Endometrial microvascular endothelial cells (primary cell): Measurements from ENCODE around the gene TNFAIP2. TPM values are rescaled to one million over a fixed set of nuclear protein-coding genes. Genes with fewer than 3 reads are reported as not detected.
"Not testable (repeated sequence)": the region's sequence is repeated elsewhere in the genome, so short reads cannot be mapped to it uniquely, and the experiment has no call there.

Source experiments
- in situ Hi-C: cut with HindIII; loops from 2 replicates; pipeline ENCODE4 v1.10.0; 2017; ENCODE audit warnings: low sequenced_read_pairs, low pct_unique_long_range_greater_than_20kb; ENCODE audit errors: inconsistent ontology term
- total RNA-seq: library from RNA; depleted of rRNA; stranded (reverse); fragments of >200 nt; gene quantifications from one replicate; pipeline ENCODE4 v1.2.3, GENCODE V29; 2015; ENCODE audit errors: inconsistent ontology term

The TNFAIP2 gene
- total RNA-seq, 1 donor from 2014 or later, result 46.3 TPM

DNA sequence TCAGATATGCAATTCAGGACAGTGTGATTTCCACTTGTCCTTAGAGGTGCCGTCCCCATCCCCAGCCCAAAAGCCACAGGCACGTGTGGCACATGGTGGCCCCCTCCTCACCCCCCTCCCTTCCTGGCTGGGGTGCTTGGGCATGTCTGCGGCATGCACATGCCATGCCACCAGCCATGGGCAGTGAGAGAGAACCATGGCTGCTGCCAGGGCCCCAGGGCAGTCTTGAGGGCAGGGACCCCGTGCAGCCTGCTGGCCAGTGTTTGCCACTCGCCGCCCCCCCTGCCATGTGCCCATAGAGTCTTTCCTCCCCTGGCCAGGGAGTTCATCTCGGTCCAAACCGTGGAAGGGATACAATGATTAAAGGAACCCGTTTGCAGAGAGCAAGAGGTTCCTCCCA lies 41.5 kb downstream of the TNFAIP2 start:
- in situ Hi-C loops, result no loop called here

DNA sequence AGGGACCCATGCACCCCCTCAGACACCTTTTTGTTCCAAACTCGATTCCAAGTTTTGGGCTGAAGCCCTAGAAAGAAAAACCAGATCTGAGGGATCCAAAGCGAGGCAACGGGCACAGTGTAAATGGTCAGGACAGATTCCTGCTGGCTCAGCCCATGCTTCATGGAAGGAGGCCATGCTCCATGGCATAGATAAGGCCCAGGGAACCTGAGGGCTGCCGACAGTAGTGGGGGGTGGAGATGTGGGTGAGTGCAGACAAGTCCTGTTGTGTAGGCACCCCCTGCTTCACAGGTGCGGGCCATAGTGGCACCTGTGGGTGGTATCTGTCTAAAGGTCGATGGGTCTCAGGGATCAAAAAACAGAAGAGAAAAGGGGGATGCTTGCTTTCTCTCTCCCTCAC lies 42.1 kb downstream of the TNFAIP2 start:
- in situ Hi-C loops, result no loop called here

DNA sequence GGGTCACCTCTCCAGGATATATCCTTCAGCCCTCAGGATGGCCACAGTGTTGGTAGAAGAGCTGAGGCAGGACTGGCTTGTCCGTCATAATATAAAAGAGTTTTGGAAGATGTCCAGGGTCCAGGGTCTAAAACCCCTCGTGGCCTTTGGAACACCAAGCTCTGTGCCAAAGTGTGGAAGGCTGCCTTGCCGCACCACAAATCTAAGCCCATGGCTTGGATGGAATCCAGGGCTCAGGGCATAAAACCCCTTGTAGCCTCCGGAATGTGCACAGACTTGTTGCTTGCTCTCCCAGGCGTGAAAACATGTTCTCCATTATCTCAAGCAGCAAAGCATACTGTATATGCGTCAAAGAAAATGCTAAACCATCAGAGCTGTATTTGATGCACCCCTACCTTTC lies 46.7 kb downstream of the TNFAIP2 start:
- in situ Hi-C loops, result no loop called here

- in situ Hi-C loops, result not testable (repeated sequence)
Measured at GRCh38 chr14:103171206-103171605, 47.9 kb downstream of the TNFAIP2 start.

GRCh38 chr14:103172921-103173320 lies 49.7 kb downstream of the TNFAIP2 start:
- in situ Hi-C loops, result no loop called here

DNA sequence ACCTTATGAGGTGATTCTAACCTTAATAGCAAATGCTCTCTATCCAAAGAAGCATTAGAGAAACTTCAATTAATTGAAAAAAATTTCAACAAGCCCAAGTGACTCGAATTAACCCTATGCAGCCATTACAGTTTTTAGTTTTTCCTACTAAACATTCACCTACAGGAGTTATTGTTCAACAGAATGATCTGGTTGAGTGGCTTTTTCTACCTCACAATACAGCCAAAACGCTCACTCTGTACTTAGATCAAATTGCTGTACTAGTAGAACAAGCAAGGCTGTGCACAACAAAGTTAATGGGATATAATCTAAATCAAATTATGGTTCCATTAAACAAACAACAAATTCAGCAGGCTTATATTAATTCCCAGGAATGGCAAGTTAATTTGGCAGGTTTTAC lies 50.6 kb downstream of the TNFAIP2 start:
- in situ Hi-C loops, result not testable (repeated sequence)

DNA sequence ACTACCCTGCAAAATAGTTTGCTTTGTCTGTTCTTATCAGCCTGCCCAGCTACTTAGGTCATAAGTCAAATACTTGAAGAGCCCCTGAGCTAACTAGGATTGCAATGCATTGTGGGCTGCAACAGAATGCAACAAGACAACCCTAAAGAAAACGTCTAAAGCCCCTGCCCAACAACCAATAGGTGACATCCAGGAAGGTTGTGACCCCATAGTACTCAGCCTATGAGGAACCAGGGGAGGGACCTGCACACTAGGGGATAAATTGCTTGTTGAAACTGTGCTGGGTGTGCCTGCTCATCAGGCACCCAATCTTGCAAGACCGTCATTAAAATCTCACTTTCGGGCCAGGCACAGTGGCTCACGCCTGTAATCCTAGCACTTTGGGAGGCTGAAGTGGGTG lies 52.9 kb downstream of the TNFAIP2 start:
- in situ Hi-C loops, result not testable (repeated sequence)

- in situ Hi-C loops, result no loop called here
Measured at GRCh38 chr14:103177376-103177775, 54.1 kb downstream of the TNFAIP2 start.

DNA sequence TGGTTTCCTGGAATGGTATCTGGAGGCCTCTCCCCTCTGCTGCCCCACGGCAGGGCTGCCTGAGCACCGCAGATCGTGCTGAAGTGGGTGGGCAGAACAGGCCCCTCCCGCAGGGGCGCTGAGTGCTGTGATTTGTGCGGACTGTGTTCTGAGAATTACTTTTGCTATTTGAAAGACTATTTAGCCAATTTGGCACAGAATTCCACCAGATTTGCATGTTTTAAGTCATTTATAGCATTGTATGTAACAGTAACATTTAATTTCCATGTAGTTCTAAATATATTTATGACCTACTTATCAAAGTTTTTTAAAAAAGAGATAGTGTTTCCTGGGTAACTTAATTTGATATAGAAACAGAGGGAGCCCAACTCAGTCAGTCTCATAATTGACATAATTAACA lies 55.3 kb downstream of the TNFAIP2 start:
- in situ Hi-C loops, result no loop called here

GRCh38 chr14:103179094-103179493 lies 55.8 kb downstream of the TNFAIP2 start:
- in situ Hi-C loops, result no loop called here

DNA sequence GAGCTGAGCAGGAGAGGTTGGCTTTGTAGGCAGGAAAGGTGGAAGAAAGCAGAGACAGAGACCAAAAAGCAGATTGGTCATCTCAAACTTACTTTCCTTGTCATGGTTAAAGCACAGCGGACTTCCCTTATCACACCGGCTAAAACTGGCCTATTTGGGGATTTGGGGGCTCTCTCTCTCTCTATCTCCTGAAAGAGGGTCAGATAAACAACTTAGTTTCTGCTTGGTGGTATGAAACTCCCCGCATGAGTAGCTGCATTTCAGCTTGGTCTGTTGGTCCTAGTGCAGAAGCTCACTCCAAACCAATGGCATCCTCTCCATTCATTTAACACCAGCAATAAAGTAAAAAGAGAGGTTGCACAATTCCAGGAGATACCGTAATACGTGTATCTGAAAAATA lies 57.1 kb downstream of the TNFAIP2 start:
- in situ Hi-C loops, result no loop called here

DNA sequence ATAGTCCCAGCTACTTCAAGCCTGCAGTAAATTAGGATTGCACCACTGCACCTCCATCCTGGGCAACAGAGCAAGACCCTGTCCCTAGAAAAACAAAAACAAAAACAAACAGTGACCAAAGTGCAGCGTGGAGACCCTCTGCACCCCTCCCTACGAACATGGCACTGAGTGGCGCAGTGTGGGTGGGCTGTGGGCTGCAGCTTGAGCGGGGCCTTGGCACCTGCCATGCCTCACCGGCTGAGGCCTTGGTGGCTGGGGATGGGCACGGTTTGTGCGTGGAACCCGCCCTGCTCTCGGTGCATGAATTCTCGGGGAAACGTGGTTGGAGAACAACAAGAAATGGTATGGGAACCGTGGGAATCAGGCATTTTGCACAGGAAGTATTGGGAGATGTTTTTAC lies 60.8 kb downstream of the TNFAIP2 start:
- in situ Hi-C loops, result no loop called here

GRCh38 chr14:103185051-103186029 lies 62.1 kb downstream of the TNFAIP2 start:
- in situ Hi-C loops, result no loop called here

DNA sequence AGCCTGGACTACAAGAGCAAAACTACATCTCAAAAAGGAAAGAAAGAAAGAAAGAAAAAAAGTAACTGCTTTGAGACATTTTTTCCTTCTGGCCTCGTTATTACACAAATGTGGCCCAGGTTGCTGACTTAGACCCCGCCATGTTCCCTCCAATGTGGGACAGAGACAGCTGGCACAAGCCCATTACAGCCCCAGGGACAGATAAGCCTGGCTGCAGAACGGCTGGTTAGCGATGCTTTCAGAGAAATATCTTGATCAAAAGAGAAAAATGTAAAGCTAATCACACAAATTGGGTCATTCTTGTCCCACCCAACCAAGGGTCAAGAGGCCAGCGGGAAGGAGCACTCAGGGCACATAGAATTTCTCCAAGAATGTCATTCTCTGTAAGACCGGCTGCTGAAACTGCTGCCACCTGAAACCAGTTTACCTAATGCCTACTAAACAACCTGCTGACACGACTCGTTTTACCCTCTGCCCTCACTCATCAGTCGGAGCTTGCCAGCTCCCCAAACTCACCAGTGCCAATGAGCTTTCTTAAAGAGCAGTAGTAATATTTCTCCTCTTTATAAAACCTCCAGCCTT lies 63.1 kb downstream of the TNFAIP2 start:
- in situ Hi-C loops, result no loop called here

Other genes with a start within 250 kb of the TNFAIP2 start
- not detected for gene AMN, start 200.8 kb upstream of the TNFAIP2 start, total RNA-seq
- 95.0 TPM for gene CDC42BPB, start 65.9 kb upstream of the TNFAIP2 start, total RNA-seq
- not detected for gene LBHD2, start 39.3 kb upstream of the TNFAIP2 start, total RNA-seq
- gene EXOC3L4, start 28.7 kb upstream of the TNFAIP2 start, total RNA-seq, result not detected
- gene EIF5, start 210.8 kb downstream of the TNFAIP2 start, total RNA-seq, result 278 TPM